HPDE6-E6E7 (cell line): ENCODE measurements around the gene DEPDC1B.
"Not testable (repeated sequence)": the region's sequence is repeated elsewhere in the genome, so short reads cannot be mapped to it uniquely, and the experiment has no call there.

Source experiments
- DNase-seq: peaks from one replicate; pipeline ENCODE4 v3.0.0; 2011; ENCODE audit warnings: missing footprints; ENCODE audit errors: extremely low spot score

DEPDC1B gene

DNA sequence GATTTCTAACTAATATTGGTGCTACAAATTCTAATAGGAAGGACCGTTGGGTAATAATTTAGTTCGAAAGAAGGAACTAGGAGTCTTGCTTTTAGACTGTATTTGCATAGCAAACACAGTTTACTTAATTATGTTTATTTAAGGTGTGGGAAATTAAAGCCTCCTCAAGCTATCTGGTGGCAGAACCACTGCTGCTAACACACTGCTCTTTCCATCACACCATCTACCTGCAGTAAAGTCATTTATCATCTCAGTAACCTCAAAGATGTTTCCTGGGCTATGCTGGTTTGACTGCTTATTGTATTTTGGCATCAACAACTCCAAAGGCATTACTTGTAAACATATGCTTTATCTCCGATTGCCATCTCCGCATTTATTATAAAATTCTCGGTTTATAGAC is 114.3 kb downstream of the DEPDC1B start:
- no peak for DNase-seq

DNA sequence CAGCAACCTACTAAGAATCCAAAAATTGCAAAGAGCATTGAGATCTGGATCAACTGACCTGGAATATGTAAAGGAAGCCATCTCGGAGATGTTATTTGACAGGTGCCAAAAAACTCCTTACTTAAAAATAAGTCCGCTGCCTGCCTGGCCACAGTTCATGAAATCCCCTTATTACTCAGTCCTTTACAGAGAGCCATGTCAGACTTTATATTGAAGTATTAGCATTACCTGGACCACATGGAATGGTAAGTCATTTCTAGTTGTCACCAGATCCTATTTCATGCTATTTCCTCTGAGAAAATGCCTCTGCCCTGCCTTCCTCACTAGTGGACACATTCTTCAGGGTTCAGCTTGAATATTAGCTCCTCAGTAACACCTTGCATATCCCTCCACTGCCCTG is 115.7 kb downstream of the DEPDC1B start:
- no peak for DNase-seq

GRCh38 chr5:60583616-60584015 is 116.3 kb downstream of the DEPDC1B start:
- no peak for DNase-seq

GRCh38 chr5:60578315-60578714 is 121.7 kb downstream of the DEPDC1B start:
- no peak for DNase-seq

- DNase-seq, result no peak
Measured at GRCh38 chr5:60577116-60577515, 122.8 kb downstream of the DEPDC1B start.

GRCh38 chr5:60576425-60576824 is 123.5 kb downstream of the DEPDC1B start:
- DNase-seq, result no peak

DNA sequence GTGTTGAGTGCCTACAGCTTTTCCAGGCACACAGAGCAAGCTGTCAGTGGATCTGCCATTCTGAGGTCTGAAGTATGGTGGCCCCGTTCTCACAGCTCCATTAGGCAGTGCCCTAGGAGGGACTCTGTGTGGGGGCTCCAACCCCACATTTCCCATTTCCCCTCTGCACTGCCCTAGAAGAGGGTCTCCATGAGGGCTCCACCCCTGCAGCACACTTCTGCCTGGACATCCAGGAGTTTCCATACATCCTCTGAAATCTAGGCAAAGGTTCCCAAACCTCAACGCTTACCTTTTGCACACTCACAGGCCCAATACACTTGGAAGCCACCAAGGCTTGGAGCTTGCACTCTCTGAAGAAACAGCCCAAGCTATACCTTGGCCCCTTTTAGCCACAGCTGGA is 131.3 kb downstream of the DEPDC1B start:
- no peak for DNase-seq

- no peak for DNase-seq
Measured at GRCh38 chr5:60563696-60564324, 136.2 kb downstream of the DEPDC1B start.

DNA sequence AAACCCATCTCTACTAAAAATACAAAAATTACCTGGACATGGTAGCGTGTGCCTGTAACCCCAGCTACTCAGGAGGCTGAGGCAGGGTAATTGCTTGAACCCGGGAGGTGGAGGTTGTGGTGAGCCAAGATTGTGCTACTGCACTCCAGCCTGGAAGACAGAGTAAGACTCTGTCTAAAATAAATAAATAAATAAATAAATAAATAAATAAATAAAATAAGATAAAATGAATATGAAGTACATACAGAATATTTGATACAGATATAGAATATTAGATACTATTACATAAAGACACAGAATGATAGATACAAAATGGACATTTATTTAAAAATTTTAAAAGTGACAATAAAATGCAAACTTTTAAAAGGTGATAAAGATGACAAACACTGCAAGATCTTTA is 146.7 kb downstream of the DEPDC1B start:
- not testable (repeated sequence) for DNase-seq

DNA sequence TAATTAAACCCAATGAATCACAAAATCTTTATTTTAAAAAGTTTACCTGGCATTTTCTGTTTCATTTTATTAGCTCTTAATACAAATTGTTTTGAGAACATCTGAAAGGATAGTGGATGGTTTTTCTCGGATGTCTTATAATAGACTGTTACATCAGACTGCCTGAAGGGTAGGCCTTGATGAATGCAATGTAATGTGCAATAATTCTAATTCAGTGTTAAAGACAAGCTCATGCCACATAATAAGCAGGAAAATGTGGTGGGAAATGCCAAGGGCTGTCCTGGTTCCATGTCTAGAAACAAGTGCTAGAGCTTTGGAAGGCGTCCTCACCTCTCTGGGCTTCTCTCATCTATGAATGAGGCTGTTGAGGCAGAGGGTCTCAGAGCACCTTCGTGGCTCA is 148.1 kb downstream of the DEPDC1B start:
- no peak for DNase-seq

- no peak for DNase-seq
Measured at GRCh38 chr5:60551250-60551649, 148.7 kb downstream of the DEPDC1B start.

DNA sequence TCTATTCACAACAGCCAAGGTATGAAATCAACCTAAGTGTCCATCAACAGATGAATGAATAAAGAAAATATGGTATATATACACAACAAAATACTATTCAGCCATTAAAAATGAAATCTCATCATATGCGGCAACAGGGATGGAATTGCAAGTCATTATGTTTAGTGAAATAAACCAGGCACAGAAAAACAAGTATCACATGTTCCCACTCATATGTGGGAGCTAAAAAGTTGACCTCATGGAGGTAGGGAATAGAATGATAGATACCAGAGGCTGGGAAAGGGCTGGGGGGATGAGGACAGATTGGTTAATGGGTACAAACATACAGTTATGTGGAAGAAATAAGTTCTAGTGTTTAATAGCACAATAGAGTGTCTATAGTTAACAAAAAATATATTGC is 149.7 kb downstream of the DEPDC1B start:
- no peak for DNase-seq

GRCh38 chr5:60549841-60550240 is 150.1 kb downstream of the DEPDC1B start:
- no peak for DNase-seq
